ENCODE data around the gene CAV1.

The CAV1 gene

GRCh38 chr7:116530107-116530820 is 5.4 kb downstream of the CAV1 start:
- DNase-seq (ENCODE audit: low spot score): no peak

GRCh38 chr7:116532102-116532688 is 7.4 kb downstream of the CAV1 start:
- DNase-seq (ENCODE audit: low spot score): no peak

GRCh38 chr7:116534790-116535189 is 10.0 kb downstream of the CAV1 start:
- DNase-seq (ENCODE audit: low spot score): no peak

- no peak for DNase-seq (ENCODE audit: low spot score)
Measured at GRCh38 chr7:116535416-116535815, 10.6 kb downstream of the CAV1 start.

- DNase-seq (ENCODE audit: low spot score): no peak
Measured at GRCh38 chr7:116538138-116538537, 13.3 kb downstream of the CAV1 start.

GRCh38 chr7:116539879-116540278 is 15.0 kb downstream of the CAV1 start:
- DNase-seq (ENCODE audit: low spot score): no peak

- no peak for DNase-seq (ENCODE audit: low spot score)
Measured at GRCh38 chr7:116540743-116541142, 15.9 kb downstream of the CAV1 start.

GRCh38 chr7:116541951-116542350 is 17.1 kb downstream of the CAV1 start:
- DNase-seq (ENCODE audit: low spot score): no peak

- no peak for DNase-seq (ENCODE audit: low spot score)
Measured at GRCh38 chr7:116542618-116543017, 17.8 kb downstream of the CAV1 start.

GRCh38 chr7:116543664-116544063 is 18.8 kb downstream of the CAV1 start:
- no peak for DNase-seq (ENCODE audit: low spot score)

GRCh38 chr7:116544487-116544886 is 19.7 kb downstream of the CAV1 start:
- no peak for DNase-seq (ENCODE audit: low spot score)

GRCh38 chr7:116545411-116545993 is 20.7 kb downstream of the CAV1 start:
- no peak for DNase-seq (ENCODE audit: low spot score)

- DNase-seq (ENCODE audit: low spot score): no peak
Measured at GRCh38 chr7:116546054-116546453, 21.2 kb downstream of the CAV1 start.

- no peak for DNase-seq (ENCODE audit: low spot score)
Measured at GRCh38 chr7:116546916-116547315, 22.1 kb downstream of the CAV1 start.

GRCh38 chr7:116547347-116547746 is 22.5 kb downstream of the CAV1 start:
- no peak for DNase-seq (ENCODE audit: low spot score)

GRCh38 chr7:116548506-116548905 is 23.7 kb downstream of the CAV1 start:
- DNase-seq (ENCODE audit: low spot score): no peak

GRCh38 chr7:116549370-116549769 is 24.5 kb downstream of the CAV1 start:
- no peak for DNase-seq (ENCODE audit: low spot score)

- no peak for DNase-seq (ENCODE audit: low spot score)
Measured at GRCh38 chr7:116551692-116552091, 26.9 kb downstream of the CAV1 start.

- DNase-seq (ENCODE audit: low spot score): no peak
Measured at GRCh38 chr7:116552602-116553001, 27.8 kb downstream of the CAV1 start.

GRCh38 chr7:116553168-116553964 is 28.5 kb downstream of the CAV1 start:
- no peak for DNase-seq (ENCODE audit: low spot score)

GRCh38 chr7:116554436-116554835 is 29.6 kb downstream of the CAV1 start:
- no peak for DNase-seq (ENCODE audit: low spot score)

- no peak for DNase-seq (ENCODE audit: low spot score)
Measured at GRCh38 chr7:116554911-116555310, 30.1 kb downstream of the CAV1 start.

GRCh38 chr7:116557066-116557585 is 32.3 kb downstream of the CAV1 start:
- DNase-seq (ENCODE audit: low spot score): no peak
